ENCODE data around the gene ADIPOR2.
"Not testable (repeated sequence)": the region's sequence is repeated elsewhere in the genome, so short reads cannot be mapped to it uniquely, and the experiment has no call there.

- TF ChIP-seq CTCF (conservative IDR thresholded peaks at IDR 0.05 in 1 of 2, IDR thresholded peaks at IDR 0.05 in 1 of 2; ENCODE audit: low read depth in 1 of 2, low read length in 2 of 2); EZH2 (IDR thresholded peaks at IDR 0.05; ENCODE audit: low read length, missing control alignments): not testable (repeated sequence)
These were observed 20.0 kb downstream of the ADIPOR2 start for GRCh38 chr12:1710870-1711269.

Measured in fibroblast of lung (primary cell).